Naive thymus-derived CD4-positive, alpha-beta T cell (primary cell): ENCODE measurements around the gene TMEM117. TPM values are rescaled to one million over a fixed set of nuclear protein-coding genes. Genes with fewer than 3 reads are reported as not detected.
"Not testable (repeated sequence)": the region's sequence is repeated elsewhere in the genome, so short reads cannot be mapped to it uniquely, and the experiment has no call there.

Experiments used
- ATAC-seq: fragments of 150-1000 bp; cut with Tn5 transposase; 2 replicates; pipeline ENCODE4 v1.10.0; 2021; ENCODE audit warnings: mild to moderate bottlenecking, moderate library complexity
- CTCF ChIA-PET: fragments of 350-600 bp; sonication (Branson Sonifier 250); formaldehyde crosslinking; loops from one replicate; lab custom pipeline; 2021; ENCODE audit warnings: antibody characterized with exemption; lab: Charles Lee
- POLR2A ChIA-PET: fragments of 350-600 bp; sonication (Branson Sonifier 250); formaldehyde crosslinking; loops from one replicate; lab custom pipeline; 2021; ENCODE audit warnings: antibody characterized with exemption, inconsistent platforms; lab: Charles Lee
- DNase-seq, 9 donors: peaks; one replicate each; pipeline versions ENCODE4 v3.0.0 to v3.0.0-alpha.2; 2020 to 2022; ENCODE audit warnings: mixed read lengths in 1 of 9
- H3K27ac ChIP-seq: one replicate; pipeline ENCODE4 v1.7.0; 2013; ENCODE audit warnings: mild to moderate bottlenecking, low read depth, low read length, moderate library complexity
- H3K27me3 ChIP-seq, 2 donors: one replicate each; pipeline ENCODE4 v1.7.0; 2013; ENCODE audit warnings: low read length in 2 of 2, mild to moderate bottlenecking in 2 of 2, moderate library complexity in 2 of 2; ENCODE audit not compliant: control insufficient read depth in 2 of 2, insufficient read depth in 2 of 2
- H3K36me3 ChIP-seq, 3 experiments: 1 replicate in 2 of 3; 2 replicates in 1 of 3; pipeline ENCODE4 v1.7.0; 2013; ENCODE audit warnings: low read length in 3 of 3, mild to moderate bottlenecking in 3 of 3, moderate library complexity in 1 of 3; ENCODE audit not compliant: insufficient read depth in 3 of 3, control insufficient read depth in 2 of 3
- H3K4me1 ChIP-seq, 2 donors: one replicate each; pipeline ENCODE4 v1.7.0; 2013; ENCODE audit warnings: low read length in 2 of 2, mild to moderate bottlenecking in 2 of 2, moderate library complexity in 1 of 2; ENCODE audit not compliant: control insufficient read depth in 2 of 2, insufficient read depth in 2 of 2
- H3K4me3 ChIP-seq: 2 replicates; pipeline ENCODE4 v1.7.0; 2013; ENCODE audit warnings: mild to moderate bottlenecking, low read length
- H3K9me3 ChIP-seq, 3 experiments: 1 replicate in 2 of 3; 2 replicates in 1 of 3; pipeline ENCODE4 v1.7.0; 2013; ENCODE audit warnings: low read length in 3 of 3; ENCODE audit not compliant: control insufficient read depth in 2 of 3
- H3K27ac Mint-ChIP-seq, 9 donors: one replicate each; pipeline ENCODE4 v1.8.0; 2020 to 2022; ENCODE audit warnings: mixed read lengths in 9 of 9, mild to moderate bottlenecking in 8 of 9, moderate library complexity in 5 of 9, inconsistent platforms in 2 of 9
- H3K27me3 Mint-ChIP-seq, 5 donors: one replicate each; pipeline ENCODE4 v1.8.0; 2021 to 2022; ENCODE audit warnings: mixed read lengths in 5 of 5, mild to moderate bottlenecking in 1 of 5
- H3K36me3 Mint-ChIP-seq, 5 donors: one replicate each; pipeline ENCODE4 v1.8.0; 2020 to 2022; ENCODE audit warnings: mixed read lengths in 5 of 5, mild to moderate bottlenecking in 3 of 5, inconsistent platforms in 1 of 5
- H3K4me1 Mint-ChIP-seq, 7 donors: one replicate each; pipeline ENCODE4 v1.8.0; 2020 to 2022; ENCODE audit warnings: mixed read lengths in 7 of 7, mild to moderate bottlenecking in 3 of 7, inconsistent platforms in 1 of 7
- H3K4me3 Mint-ChIP-seq, 10 donors: one replicate each; pipeline ENCODE4 v1.8.0; 2020 to 2022; ENCODE audit warnings: mild to moderate bottlenecking in 10 of 10, mixed read lengths in 10 of 10, moderate library complexity in 6 of 10, inconsistent platforms in 2 of 10
- H3K9me3 Mint-ChIP-seq, 11 donors: one replicate each; pipeline ENCODE4 v1.8.0; 2020 to 2022; ENCODE audit warnings: mixed read lengths in 11 of 11, mild to moderate bottlenecking in 4 of 11, inconsistent platforms in 1 of 11, moderate library complexity in 1 of 11
- intact Hi-C, 2 donors: fragments of 100-400 bp; cut with micrococcal nuclease; formaldehyde crosslinking; loops; one replicate each; pipeline ENCODE4 v1.15.1; 2023
- polyA plus RNA-seq, 2 donors: library from polyadenylated mRNA; unstranded; fragments of 300-500 nt; fragmentation: Illumina TruSeq; gene quantifications; one replicate each; pipeline ENCODE4 v1.2.3, GENCODE V29; 2021
- total RNA-seq, 6 experiments: library from RNA in 5 of 6; stranded (reverse) in 5 of 6; gene quantifications; 1 replicate in 5 of 6; 2 replicates in 1 of 6; pipeline ENCODE4 v1.2.3 and lab custom pipeline; 2021 to 2026

The TMEM117 gene
- total and polyA plus RNA-seq, 7 experiments from 2014 or later: 0.31 to 6.6 (median 4.2) TPM

DNA sequence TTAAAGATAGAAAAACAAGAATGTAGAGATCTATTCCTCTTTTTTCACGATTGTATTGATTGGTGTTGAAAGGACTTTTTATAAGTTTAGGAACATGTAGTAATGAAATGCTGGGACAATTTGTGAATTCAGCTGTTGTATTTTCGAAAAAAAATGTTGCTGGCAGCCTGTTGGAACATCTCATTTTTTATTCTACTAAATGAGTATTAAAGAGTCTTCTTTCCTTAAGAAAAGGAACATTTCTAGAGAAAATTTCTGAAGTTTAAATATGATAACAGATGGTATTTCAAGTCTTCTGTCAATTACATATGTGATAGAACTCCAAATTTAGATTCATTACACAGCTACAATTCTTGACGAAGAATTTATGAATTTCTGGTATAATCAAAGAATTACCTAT, 189.6 kb downstream of the TMEM117 start:
- Mint-ChIP-seq H3K27ac (no peak overlapping the region), H3K9me3 (peaks cover 0 to 22% (median 7%) of the 10 kb centered on the region in 11 donors), H3K4me1 (no peaks in the 10 kb centered on the region), H3K36me3 (peaks cover 0 to 30% (median 7%) of the 10 kb centered on the region in 5 donors), H3K27me3 (no peaks in the 10 kb centered on the region), H3K4me3 (no peak overlapping the region)
- Histone ChIP-seq H3K4me3 (no peak overlapping the region), H3K27me3 (no peaks in the 10 kb centered on the region), H3K27ac (no peak overlapping the region), H3K4me1 (no peaks in the 10 kb centered on the region), H3K36me3 (no peaks in the 10 kb centered on the region), H3K9me3 (no peaks in the 10 kb centered on the region)
- DNase-seq (no peak), ATAC-seq (no peak)
- intact Hi-C loops: no loop called here
- ChIA-PET POLR2A (interaction anchor here (0.8 kb wide), 1 partner anchor 10 kb away, joined by 4 read pairs; no protein-coding TSS in a partner anchor), CTCF (no interaction called here)

DNA sequence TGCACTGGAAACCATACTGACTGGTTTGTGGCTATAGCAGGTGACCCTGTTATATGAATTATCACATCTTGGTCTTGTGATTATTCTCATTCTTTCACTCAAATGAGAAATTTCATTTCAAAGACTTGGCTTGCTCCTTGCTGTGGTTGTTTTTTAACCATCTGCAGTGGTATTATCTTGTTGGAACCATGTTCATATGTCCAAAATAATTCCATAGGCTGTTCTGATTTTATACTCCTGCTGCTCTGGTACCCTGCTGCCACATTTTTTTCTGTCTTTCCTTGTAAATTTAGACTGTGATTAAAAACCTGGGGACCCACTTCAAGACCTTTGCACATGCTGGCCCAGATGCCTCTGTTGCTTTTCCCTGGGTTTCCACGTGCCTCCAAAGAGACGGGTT, 190.2 kb downstream of the TMEM117 start:
- CTCF ChIA-PET: no interaction called here
- ATAC-seq: no peak
- H3K4me1 Mint-ChIP-seq: no peaks in the 10 kb centered on the region
- no peak overlapping the region for H3K4me3 Mint-ChIP-seq
- no peak overlapping the region for H3K27ac ChIP-seq
- no peak overlapping the region for H3K4me3 ChIP-seq
- intact Hi-C loops: no loop called here
- no peaks in the 10 kb centered on the region for H3K27me3 Mint-ChIP-seq
- POLR2A ChIA-PET: interaction anchor here (0.8 kb wide), 1 partner anchor 9 kb away, joined by 4 read pairs; no protein-coding TSS in a partner anchor
- no peak overlapping the region for H3K27ac Mint-ChIP-seq
- no peak for DNase-seq
- peaks cover 0 to 31% (median 7%) of the 10 kb centered on the region in 5 donors for H3K36me3 Mint-ChIP-seq
- no peaks in the 10 kb centered on the region for H3K9me3 ChIP-seq
- H3K27me3 ChIP-seq: no peaks in the 10 kb centered on the region
- H3K36me3 ChIP-seq: no peaks in the 10 kb centered on the region
- no peaks in the 10 kb centered on the region for H3K4me1 ChIP-seq
- peaks cover 0 to 22% (median 7%) of the 10 kb centered on the region in 11 donors for H3K9me3 Mint-ChIP-seq

- not testable (repeated sequence) for H3K4me3 Mint-ChIP-seq
These were observed 191.0 kb downstream of the TMEM117 start for GRCh38 chr12:44026926-44027325.

DNA sequence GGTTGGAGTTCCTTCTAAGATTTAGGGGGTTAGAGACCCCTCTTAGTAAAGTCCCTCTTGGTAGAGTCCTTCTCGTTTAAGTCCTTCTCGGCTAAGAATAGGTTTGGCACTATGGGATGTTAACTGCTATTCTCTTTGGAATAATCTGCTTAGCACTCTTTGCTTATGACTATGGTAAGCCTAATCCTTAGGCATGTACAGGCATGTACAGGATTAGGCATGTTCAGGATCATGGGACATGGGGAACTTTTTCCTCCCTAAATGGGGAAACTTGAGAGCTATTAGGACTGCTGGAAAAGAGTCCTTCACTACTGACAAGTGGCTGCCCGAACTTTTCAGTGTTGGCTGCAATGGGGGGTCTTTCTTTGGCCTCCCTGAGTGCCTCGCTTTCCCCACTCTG, 193.3 kb downstream of the TMEM117 start:
- ChIA-PET POLR2A (no interaction called here), CTCF (no interaction called here)
- no peak overlapping the region for H3K4me3 Mint-ChIP-seq
- H3K36me3 Mint-ChIP-seq: peaks cover 0 to 36% (median 5%) of the 10 kb centered on the region in 5 donors
- Histone ChIP-seq H3K4me1 (no peaks in the 10 kb centered on the region), H3K27me3 (no peaks in the 10 kb centered on the region), H3K27ac (no peak overlapping the region), H3K36me3 (no peaks in the 10 kb centered on the region), H3K4me3 (no peak overlapping the region), H3K9me3 (no peaks in the 10 kb centered on the region)
- DNase-seq (no peak), ATAC-seq (no peak)
- no peaks in the 10 kb centered on the region for H3K4me1 Mint-ChIP-seq
- peaks cover 0 to 16% (median 7%) of the 10 kb centered on the region in 11 donors for H3K9me3 Mint-ChIP-seq
- intact Hi-C loops: no loop called here
- H3K27ac Mint-ChIP-seq: no peak overlapping the region
- no peaks in the 10 kb centered on the region for H3K27me3 Mint-ChIP-seq

More at GRCh38 chr12:44026926-44027325, 191.0 kb downstream of the TMEM117 start:
- H3K4me1 ChIP-seq, CTCF ChIA-PET, intact Hi-C loops, ATAC-seq, DNase-seq, H3K9me3 ChIP-seq, POLR2A ChIA-PET, H3K27me3 Mint-ChIP-seq, H3K27ac ChIP-seq, H3K27ac Mint-ChIP-seq, H3K4me1 Mint-ChIP-seq, H3K27me3 ChIP-seq, H3K4me3 ChIP-seq, H3K36me3 ChIP-seq: not testable (repeated sequence)
- H3K9me3 Mint-ChIP-seq: peaks cover 0 to 22% (median 9%) of the 10 kb centered on the region in 11 donors
- H3K36me3 Mint-ChIP-seq: peaks cover 0 to 33% (median 7%) of the 10 kb centered on the region in 5 donors

DNA sequence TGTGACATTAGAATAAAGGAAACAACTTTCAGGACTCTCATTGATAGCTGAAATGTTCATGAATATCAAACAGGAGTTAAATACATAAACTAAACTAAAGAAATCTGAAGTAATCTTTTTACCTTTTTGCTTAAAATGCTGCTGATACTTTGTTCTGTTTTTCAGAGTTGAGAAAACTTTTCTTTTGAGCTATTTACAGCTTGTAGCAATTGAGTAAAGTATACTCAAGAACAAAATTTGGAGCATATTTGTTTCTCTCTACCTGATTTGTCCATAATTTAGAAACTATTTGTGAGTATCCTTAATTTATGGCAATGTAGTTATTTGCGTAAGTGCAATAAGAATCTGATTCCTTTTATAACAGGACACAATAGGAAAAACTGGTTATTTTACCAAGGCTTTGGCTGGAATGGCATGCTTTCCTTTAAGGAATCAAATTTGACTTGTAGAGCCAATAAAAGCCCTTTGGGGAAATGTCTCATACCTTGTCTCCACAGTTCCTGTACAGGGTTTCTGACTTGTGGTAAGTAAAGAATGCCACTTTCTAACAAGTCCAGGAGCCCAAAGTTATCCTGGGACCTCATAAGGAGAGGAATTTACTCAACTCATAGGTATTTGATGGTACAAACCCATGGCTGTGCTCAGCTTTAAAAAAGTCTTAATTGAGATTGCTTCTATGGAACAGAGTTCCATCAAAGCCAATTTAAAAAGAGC, 195.7 kb downstream of the TMEM117 start:
- H3K27me3 ChIP-seq: no peaks in the 10 kb centered on the region
- intact Hi-C loops: no loop called here
- H3K27me3 Mint-ChIP-seq: no peaks in the 10 kb centered on the region
- POLR2A ChIA-PET: no interaction called here
- H3K36me3 Mint-ChIP-seq: peaks cover 0 to 36% (median 5%) of the 10 kb centered on the region in 5 donors
- ATAC-seq (no peak), DNase-seq (no peak)
- no peak overlapping the region for H3K4me3 Mint-ChIP-seq
- H3K9me3 ChIP-seq: no peaks in the 10 kb centered on the region
- no peaks in the 10 kb centered on the region for H3K4me1 ChIP-seq
- CTCF ChIA-PET: no interaction called here
- H3K4me3 ChIP-seq: no peak overlapping the region
- H3K36me3 ChIP-seq: no peaks in the 10 kb centered on the region
- no peak overlapping the region for H3K27ac ChIP-seq
- H3K9me3 Mint-ChIP-seq: peaks cover 0 to 16% (median 7%) of the 10 kb centered on the region in 11 donors
- no peaks in the 10 kb centered on the region for H3K4me1 Mint-ChIP-seq
- H3K27ac Mint-ChIP-seq: no peak overlapping the region

DNA sequence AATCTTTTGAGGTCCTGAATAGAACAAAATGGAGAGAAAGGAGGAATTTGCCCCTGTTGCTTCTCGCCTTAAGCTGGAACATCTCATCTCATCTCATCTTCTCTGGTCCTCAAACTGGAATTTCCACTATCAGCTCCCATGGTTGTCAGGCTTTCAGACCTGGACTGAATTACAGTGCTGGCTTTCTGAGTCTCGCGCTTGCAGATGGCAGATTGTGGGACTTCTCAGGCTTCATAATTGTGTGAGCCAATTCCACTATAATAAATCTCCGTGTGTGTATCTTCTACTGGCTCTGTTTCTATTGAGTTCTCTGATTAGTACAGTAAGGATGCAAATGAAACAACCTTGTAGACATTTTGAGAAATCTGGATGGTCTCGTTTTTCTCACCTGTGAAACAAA, 199.0 kb downstream of the TMEM117 start:
- Histone ChIP-seq H3K9me3 (no peaks in the 10 kb centered on the region), H3K36me3 (no peaks in the 10 kb centered on the region), H3K4me3 (no peak overlapping the region), H3K27ac (no peak overlapping the region), H3K27me3 (no peaks in the 10 kb centered on the region), H3K4me1 (no peaks in the 10 kb centered on the region)
- no peaks in the 10 kb centered on the region for H3K27me3 Mint-ChIP-seq
- no peak overlapping the region for H3K27ac Mint-ChIP-seq
- no peaks in the 10 kb centered on the region for H3K4me1 Mint-ChIP-seq
- DNase-seq: no peak
- ChIA-PET CTCF (interaction anchor here (1.3 kb wide), 1 partner anchor 20 kb away, joined by 5 read pairs; no protein-coding TSS in a partner anchor), POLR2A (interaction anchor here (0.6 kb wide), 1 partner anchor 9 kb away, joined by 4 read pairs; no protein-coding TSS in a partner anchor)
- peaks cover 0 to 15% (median 0%) of the 10 kb centered on the region in 5 donors for H3K36me3 Mint-ChIP-seq
- intact Hi-C loops: no loop called here
- no peak overlapping the region for H3K4me3 Mint-ChIP-seq
- H3K9me3 Mint-ChIP-seq: peaks cover 0 to 7% (median 2%) of the 10 kb centered on the region in 11 donors
- ATAC-seq: no peak
